NOMO-1 (cell line): ENCODE data around the gene ZNF200.
"Not testable (repeated sequence)": the region's sequence is repeated elsewhere in the genome, so short reads cannot be mapped to it uniquely, and the experiment has no call there.

ENCODE experiments used
- DNase-seq, 2 experiments: peaks; one replicate each; lab custom pipeline; 2025; ENCODE audit not compliant: unreplicated experiment in 2 of 2; lab: John Stamatoyannopoulos, UW

Gene ZNF200

DNA sequence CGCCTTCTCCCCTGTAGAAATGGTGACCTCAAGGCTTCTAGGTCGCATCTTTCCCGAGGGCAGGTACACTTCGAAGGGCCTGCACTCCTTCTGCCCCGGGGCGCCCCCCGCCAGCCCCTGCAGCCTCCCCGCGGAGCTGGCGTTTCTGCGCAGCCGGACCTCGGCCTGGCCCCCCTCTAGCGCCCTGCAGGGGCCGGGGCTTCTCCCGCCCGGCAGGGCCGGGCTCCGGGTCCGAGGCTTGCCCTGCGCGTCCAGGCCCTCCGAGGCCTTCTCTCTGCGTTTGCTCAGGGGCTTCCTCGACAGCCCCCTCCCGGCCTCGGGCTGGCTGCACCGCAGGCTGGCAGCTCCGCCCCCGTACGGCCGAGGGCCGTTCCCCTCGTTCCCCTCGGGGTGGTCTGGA is 19.4 kb upstream of the ZNF200 start:
- DNase-seq = no peak

DNA sequence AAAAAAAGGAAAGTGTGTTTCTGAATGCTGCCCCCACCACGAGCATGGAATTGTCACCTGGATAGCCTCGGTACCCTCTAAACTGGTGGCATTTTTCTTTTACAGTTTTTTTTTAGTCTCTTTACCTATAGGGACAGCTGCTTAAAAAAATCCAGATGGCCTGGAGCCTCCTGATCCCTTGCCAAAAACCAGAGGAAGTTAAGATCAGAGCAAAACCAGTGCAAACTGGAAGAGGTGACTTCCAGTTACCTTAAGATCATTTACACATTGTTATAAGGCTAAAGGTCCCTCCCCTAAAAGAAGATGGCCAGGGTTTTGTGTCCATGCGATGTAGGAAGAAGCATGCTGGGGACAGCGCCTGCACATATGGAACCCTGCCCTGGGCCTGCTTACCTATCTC is 18.0 kb upstream of the ZNF200 start:
- DNase-seq = no peak

DNA sequence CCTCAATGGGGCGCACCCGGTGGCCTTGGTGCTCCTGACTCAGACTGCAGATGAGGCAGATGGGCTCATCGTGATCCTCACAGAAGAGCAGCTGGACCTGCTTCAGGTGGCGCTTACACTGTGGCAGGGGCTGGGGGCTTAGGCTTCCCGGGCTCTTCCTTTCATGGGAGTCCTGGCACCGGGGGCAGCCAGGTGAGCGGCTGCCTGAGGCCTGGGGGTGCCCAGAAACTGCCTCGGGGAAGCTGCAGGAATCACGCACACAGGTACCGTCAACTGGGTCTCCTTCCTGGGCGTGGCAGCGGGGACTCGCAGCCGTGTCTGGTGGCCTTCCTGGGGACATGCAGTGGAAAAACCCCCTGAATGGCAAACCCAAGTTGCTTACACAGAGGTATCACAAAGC is 14.5 kb upstream of the ZNF200 start:
- DNase-seq = no peak

DNA sequence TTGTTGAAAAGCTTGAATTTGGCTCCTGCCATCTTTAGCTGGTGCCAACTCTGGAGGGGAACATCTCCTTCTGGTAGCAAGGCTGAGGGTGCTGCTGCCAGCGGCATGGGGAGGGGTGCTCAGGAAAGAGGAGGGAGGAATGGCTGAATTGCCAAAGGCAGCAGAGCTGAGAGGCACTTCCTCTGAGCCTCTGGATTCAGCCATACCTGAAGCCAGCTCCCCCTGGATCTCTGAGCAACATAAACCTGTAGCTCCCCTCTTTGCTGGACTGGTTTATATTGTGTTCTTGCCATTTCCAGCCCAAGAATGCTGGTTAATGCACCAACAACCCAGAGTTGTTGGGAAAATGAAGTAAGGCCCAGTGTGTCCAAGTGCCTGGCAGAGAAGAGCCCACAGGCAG is 14.1 kb upstream of the ZNF200 start:
- DNase-seq = no peak

DNA sequence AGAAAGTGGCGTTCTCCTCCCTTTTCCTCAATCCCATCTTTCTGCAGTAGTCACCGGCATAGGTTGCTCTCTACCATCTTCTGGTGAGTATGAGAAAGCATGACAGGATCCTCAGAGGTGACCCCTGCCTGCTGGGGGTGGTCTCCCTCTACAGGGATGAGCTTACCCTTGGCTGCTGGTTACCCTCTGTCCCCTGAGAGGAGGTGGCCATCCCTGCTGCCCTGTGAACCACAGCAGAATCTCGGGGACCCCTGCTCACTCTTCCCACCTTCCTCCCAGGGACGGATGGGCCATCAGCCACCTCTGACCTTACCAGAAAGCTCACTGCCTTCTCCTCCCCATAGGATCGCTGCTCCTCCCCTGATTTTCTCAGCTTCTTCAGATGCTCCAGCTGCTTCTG is 13.6 kb upstream of the ZNF200 start:
- DNase-seq = no peak

DNA sequence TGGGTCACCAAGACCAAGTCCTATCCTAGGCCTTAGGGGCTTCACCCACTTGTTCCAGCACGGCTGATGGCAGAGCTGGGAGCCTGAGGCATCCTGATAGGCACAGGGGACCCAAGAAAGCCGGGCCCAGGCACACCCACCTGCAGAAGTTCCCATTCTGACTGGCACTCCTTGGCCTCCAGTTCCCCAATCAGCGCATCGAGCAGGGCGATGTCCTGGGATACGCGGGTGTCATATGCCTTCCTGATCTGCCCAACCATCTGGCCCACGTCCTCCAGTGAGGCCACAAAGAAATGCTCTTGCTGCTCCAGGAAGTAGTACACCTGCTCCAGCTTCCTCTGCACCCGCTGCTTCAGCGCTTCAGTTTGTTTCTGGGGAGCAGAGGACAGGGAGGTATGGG is 11.9 kb upstream of the ZNF200 start:
- no peak for DNase-seq

DNA sequence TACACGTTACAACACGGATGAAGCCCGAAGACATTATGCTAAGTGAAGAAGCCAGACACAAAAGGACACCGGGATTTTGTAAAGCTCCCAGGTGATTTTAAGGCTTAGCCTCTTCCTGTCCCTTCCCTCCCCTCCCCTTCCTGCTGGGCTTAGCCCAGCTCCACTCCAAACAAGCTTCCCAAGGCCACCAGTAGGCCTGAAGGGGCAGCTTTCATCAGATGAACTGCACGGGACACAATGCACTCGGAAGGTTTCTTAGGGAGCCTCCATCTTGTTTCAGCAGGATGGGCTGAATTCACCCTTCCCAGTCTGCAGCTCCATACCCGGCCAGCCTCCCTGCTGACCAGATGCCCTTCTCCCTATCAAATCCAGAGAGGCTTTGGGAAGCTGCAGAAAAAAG is 11.0 kb upstream of the ZNF200 start:
- no peak for DNase-seq

DNA sequence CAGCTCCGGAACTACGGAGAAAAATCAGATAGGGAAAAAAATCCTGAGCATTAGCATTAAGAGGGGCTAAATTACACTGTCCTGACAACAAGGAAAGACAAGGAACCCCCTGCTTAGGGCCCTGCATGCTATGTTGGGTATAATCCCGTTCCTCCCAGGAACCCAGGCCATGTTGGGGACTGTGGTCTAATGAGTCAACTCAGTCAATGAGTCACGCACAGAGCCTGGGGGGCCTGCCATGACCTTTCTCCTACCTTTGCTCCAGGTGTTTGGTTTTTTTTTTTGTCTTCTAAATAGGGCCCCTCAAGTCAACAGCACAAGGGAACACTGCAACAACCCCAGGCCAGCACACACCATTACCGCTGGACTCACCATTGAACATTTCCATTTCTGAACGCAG is 8.9 kb upstream of the ZNF200 start:
- DNase-seq = no peak

DNA sequence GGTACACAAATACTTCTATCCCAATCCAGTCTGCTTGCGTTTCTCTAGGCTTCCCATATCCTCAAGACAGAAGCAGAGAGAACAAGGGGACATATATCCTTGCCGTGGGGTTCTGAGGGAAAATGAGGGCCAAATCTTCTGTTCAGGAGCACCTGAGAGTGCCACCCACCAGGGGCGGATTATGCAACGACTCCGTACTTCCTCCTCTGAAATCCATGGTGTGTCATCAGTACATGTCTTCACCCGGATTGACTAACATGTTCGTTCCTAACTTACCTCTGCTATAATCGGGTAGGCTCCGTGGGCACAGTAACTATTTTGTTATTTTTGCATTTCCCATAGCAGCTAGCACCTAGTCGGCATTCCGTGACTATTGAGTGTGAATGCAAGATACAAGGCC is 7.8 kb upstream of the ZNF200 start:
- peak; percentile 20 to 79 for DNase-seq

DNA sequence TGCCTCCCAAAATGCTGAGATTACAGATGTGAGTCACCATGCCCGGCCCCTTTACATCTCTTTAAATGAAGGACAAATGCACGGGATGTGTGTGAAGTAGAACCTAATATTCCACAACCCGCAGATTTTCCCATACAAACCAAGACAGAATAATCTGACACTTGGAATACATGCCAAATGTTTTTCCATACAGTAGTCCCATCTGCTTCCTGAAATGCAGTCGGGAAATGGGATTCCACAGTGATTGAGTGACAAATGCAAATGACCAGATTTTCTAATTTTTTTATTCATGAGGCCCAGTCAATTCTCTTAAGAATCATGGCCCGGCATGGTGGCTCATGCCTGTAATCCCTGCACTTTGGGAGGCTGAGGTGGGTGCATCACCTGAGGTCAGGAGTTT is 6.8 kb upstream of the ZNF200 start:
- no peak for DNase-seq

DNA sequence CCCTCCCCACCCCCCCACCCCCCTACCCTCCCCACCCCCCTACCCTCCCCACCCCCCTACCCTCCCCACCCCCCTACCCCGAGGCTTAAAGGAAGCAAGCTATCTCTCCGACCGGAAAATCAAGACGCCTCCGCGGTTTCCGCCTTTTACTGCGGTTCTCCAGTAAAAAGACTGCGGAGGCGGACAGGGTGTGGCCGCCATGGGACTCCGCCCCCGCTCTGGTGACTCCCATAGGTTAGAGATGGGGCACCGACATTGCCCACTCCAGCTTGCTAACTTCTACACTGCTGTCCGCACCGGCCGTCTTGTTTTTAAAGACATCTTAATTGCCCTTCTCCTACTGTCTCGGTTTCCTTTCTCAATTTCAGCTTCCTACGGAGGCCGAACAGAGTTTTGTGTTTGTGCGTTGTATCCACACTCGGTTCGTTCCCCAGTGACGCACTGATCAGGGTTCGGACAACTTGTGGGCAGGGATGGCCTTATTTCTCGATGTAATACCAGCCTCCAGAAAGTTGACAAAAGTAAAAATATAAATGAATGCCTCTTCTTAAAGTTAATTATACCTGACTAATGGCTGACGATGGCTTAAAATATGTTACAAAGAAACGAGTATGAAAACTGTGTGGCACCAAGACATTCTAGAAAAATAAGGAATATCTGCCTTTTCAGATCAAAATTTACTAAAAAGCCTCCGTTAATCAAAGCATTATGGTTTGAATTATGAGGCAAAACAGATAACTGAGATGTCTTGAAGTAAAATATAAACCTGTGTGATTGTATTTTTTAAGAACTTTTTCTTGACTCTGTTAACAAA is 1.1 kb upstream of the ZNF200 start:
- DNase-seq = no peak

DNA sequence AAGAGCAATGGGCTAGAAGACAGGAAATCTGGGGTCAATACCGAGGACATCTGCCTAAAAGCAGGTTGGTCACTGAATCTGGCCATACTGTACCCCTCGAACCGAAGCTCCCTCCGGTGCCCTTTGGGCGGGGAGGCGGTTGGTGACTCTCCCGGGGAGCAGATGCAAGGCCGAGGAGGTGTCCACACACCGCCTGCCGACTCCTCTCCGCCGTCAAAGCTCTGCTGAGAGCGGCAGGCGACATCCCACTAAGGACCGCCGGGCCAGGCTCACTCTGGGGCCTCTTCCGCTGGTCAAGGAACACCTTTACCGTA is 458 bp downstream of the ZNF200 start:
- no peak for DNase-seq

DNA sequence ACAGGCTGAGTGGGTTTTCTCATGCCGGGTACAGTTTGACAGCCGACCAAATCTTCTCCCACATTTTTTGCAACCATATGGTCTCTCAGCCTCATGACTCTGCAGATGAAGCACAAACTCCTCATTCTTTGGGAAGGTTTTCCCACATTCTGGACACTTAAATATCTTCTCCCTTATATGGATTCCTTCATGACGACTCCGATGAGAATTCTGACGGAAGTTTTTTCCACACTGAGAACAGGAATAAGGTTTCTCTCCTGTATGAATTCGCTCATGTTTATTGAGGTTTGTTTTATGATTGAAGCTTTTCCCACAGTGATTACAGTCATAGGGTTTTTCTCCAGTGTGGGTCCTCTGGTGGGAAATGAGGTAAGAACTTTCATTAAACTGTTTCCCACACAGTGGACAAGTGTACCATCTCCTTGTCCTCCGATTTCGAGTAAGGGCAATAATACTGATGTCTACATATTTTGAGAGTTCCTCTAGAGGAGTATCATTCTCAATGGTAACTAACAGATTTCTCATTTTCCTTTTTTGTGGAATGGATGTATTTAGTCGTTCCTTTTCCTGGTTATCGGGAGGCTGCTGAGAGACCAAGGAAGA is 10.9 kb downstream of the ZNF200 start:
- no peak for DNase-seq

DNA sequence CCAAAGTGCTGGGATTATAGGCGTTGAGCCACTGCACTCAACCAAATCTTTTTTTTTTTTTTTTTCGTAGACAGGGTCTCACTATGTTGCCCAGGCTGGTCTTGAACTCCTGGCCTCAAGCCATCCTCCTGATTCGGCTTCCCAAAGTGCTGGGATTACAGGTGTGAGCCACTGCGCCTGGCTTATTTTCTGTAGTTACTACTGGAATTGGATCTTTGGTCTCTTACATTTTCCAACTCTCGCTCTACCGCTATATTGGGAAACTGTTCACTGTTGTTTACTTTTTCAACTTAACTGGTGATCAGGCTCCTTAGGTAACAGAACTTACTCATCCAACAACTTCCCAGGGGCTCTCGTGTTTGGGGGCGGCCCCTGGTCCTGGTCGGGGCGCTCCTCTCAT is 14.1 kb downstream of the ZNF200 start:
- no peak for DNase-seq

DNA sequence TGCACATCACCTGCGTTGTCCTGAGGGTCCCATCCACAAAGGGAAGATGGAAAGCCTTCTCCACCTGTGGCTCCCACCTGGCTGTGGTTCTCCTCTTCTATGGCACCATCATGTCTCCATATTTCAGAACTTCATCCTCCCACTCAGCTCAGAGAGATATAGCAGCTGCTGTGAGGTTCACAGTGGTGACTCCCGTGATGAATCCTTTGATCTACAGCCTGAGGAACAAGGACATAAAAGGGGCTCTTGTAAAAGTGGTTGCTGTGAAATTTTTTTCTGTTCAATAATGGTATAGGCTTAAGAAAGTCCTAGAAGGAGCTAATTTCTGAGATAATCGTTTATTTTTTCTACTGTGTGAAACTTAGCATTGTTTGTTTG is 18.7 kb downstream of the ZNF200 start:
- no peak for DNase-seq

DNA sequence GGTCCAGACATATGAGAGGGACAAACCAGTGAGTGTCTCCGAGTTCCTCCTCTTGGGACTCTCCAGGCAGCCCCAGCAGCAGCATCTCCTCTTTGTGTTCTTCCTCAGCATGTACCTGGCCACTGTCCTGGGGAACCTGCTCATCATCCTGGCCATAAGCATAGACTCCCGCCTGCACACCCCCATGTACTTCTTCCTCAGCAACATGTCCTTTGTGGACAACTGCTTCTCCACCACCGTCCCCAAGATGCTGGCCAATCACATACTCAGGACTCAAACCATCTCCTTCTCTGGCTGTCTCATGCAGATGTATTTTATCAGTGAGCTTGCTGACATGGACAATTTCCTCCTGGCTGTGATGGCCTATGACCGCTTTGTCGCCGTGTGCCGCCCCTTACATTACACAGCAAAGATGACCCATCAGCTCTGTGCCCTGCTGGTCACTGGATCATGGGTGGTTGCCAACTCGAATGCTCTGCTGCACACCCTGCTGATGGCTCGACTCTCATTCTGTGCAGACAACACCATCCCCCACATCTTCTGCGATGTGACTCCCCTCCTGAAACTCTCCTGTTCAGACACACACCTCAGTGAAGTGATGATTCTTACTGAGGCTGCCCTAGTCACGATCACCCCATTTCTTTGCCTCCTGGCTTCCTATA is 19.2 kb downstream of the ZNF200 start:
- no peak for DNase-seq

DNA sequence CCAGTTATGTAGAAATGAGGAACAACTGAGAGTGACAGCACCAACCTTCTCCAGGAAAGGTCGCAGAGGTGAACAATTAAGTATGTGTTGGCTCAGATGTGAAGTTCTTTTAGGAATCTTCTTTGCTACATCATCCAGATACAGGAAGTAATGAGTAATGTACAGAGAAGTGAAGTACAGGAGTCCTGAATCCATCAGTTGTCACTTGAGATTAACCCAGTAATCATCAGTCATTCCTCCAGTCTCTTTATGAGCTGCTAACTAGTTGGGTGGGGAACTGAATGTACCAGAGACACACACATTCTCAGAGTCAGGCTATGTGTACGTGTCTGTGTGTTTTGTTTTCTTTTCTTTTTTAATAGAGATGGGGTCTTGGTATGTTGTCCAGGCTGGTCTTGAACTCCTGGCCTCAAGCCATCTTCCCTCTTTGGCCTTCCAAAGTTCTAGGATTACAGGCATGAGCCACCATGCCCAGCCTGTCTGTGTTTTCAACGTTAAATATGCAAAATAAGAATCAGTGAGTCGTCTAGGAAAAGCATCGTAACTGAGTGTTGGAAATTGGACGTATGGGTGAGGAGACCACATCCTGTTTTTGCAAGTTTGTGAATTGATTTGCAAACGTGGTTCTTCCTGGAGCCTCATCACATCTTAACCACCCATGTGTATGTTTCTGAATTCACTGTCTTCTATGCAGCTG is 19.9 kb downstream of the ZNF200 start:
- DNase-seq = peak; percentile 16 to 27

DNA sequence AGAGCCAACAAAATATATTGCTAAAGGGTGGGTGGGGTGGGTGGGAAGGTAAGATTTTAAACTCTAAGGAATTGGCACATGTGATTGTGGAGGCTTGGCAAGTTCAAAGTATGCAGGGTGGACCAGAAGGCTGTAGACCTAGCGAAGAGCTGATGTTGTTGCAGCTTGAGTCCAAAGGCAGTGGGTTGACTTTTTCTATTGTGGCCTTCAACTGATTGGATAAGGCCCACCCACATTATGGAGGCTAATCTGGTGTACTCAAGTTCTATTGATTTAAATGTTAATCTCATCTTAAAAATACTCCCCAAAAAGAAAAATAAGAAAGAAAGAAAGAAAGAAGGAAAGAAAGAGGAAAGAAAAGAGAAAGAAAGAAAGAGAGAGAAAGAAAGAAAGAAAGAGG is 22.4 kb downstream of the ZNF200 start:
- no peak for DNase-seq

DNA sequence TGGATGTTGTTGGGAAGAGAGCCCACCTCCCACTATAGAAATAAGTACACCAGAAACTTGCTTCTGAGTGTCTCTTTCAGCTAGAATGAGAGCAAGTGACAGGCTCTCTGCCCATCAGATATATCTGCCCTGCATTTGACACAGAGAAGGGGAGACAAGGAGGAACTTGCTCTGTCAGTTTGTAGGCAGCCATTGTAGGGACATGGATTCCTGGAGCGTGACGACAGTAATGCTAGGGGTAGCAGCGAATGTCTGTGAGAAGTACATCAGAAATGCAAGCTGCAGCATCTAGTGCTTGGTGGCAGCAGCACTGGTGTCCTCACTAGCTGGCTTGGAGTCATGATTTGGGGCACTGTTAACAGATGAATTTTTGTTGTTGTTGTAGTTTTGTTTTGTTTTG is 23.0 kb downstream of the ZNF200 start:
- DNase-seq = no peak

DNA sequence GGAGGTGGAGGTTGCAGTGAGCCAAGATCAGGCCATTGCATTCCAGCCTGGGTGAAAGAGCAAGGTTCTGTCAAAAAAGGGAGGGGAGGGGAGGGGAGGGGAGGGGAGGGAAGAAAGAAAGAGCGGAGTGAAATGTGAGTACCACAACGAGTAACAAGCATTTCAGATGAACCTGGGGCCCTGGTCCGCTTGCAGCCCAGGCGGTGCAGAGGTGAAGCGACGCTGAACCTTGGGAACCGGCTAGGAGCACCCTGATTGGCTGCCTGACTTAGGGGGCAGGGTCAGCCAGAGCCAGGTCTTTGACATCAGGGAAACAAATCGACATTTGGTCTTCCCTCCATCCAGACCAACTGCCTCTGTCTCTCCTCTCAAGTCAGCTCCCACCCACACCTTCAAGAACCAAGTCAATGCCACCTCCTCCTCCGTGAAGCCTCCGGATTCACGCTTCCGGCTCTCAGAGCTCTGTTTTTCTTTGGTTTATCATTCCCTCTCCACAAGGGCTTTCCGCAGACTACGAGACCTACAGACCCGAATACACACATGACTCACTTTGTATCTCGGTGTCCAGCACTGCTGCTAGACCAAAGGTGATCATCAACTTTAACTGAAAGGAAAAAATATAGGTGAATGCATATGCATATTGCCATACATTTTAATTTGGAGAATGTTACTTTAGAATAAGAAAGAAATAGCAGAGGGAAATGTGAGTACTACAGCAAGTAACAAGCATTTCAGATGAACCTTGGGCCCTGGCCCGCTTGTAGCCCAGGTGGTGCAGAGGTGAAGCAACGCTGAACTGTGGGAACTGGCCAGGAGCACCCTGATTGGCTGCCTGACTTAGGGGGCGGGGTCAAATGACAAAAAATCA is 27.6 kb downstream of the ZNF200 start:
- DNase-seq = no peak

DNA sequence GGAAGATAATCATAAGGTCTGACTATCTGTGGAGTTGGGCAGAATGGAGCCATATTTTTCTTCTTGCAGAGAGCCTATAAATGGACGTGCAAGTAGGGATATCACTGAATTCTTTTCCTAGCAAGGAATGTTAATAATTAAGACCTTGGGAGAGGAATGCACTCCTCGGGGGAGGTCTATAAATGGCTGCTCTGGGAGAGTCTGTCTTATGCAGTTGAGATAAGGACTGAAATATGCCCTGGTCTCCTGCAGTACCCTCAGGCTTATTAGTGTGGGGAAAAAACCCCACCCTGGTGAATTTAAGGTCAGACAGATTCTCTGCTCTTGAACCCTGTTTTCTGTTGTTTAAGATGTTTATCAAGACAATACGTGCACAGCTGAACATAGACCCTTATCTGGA is 29.0 kb downstream of the ZNF200 start:
- not testable (repeated sequence) for DNase-seq
